ENCODE data around the gene CLASRP. TPM values are rescaled to one million over a fixed set of nuclear protein-coding genes. Genes with fewer than 3 reads are reported as not detected.

CLASRP gene
- total and polyA plus RNA-seq, 2 of the 8 experiments (the other 6 are each of a cell fraction or from before 2014, with no cell fraction given): 22.3 to 71.7 TPM

- Histone ChIP-seq H3K23me2 (ENCODE audit: low read depth, low read length) (no peaks in the 10 kb centered on the region), H3K79me2 (ENCODE audit: control insufficient read depth in 1 of 2, insufficient read depth in 2 of 2, low read length in 2 of 2) (peaks cover 0 to 2% of the 10 kb centered on the region in 2 experiments; a peak in 1 of 4 replicates), H3K4me3 (ENCODE audit: extremely low read depth in 1 of 4, insufficient read depth in 2 of 4, low read depth in 3 of 4, low read length in 4 of 4) (no peak overlapping the region), H4K5ac (ENCODE audit: insufficient read length, low read depth, low read length) (no peak overlapping the region), H3K4ac (replicated peaks; ENCODE audit: insufficient read length, low read depth, low read length) (no peak overlapping the region), H2BK20ac (ENCODE audit: low read length) (no peak overlapping the region), H3K9ac (replicated peaks in 1 of 4; ENCODE audit: extremely low read depth in 1 of 4, low read depth in 3 of 4, low read length in 3 of 4) (no peak overlapping the region), H3K27ac (ENCODE audit: low read depth, low read length) (no peak overlapping the region), H4K8ac (ENCODE audit: extremely low read depth, insufficient read depth, low read length) (no peak overlapping the region), H2BK12ac (ENCODE audit: low read depth, low read length) (no peak overlapping the region), H2BK15ac (ENCODE audit: low read length) (no peak overlapping the region), H2BK5ac (ENCODE audit: low read depth, low read length) (no peak overlapping the region; the same call in 1 of the 2 replicates), H3K9me3 (ENCODE audit: insufficient read depth in 2 of 2, low read depth in 1 of 2, low read length in 1 of 2) (no peaks in the 10 kb centered on the region; a peak in 1 of 4 replicates), H4K20me1 (replicated peaks in 1 of 2; ENCODE audit: control insufficient read depth in 1 of 2, insufficient read depth in 2 of 2, low read length in 2 of 2) (peaks cover 5 to 10% of the 10 kb centered on the region in 2 experiments), H3K23ac (ENCODE audit: insufficient read length) (no peak overlapping the region), H3K79me1 (ENCODE audit: low read depth, low read length) (no peaks in the 10 kb centered on the region), H2AK5ac (ENCODE audit: low read depth, low read length) (no peak overlapping the region), H2AFZ (ENCODE audit: low read length) (no peak overlapping the region), H2BK120ac (replicated peaks; ENCODE audit: low read depth, low read length) (no peak overlapping the region), H3K36me3 (ENCODE audit: control insufficient read depth in 2 of 4, insufficient read depth in 4 of 4, low read length in 3 of 4) (peaks cover 5 to 53% (median 28%) of the 10 kb centered on the region in 4 experiments; a peak in 7 of 8 replicates), H3K4me2 (ENCODE audit: insufficient read depth in 1 of 2, low read depth in 2 of 2, low read length in 2 of 2) (no peak overlapping the region), H3K27me3 (replicated peaks in 1 of 4; ENCODE audit: control insufficient read depth in 3 of 4, extremely low read depth in 1 of 4, insufficient read depth in 3 of 4, low read length in 3 of 4) (no peaks in the 10 kb centered on the region), H3K56ac (replicated peaks; ENCODE audit: insufficient read length, low read depth, low read length) (no peak overlapping the region), H3K4me1 (replicated peaks in 1 of 4; ENCODE audit: control insufficient read depth in 3 of 4, insufficient read depth in 4 of 4, low read length in 3 of 4) (no peaks in the 10 kb centered on the region), H4K91ac (replicated peaks; ENCODE audit: insufficient read length, low read length) (no peak overlapping the region), H3K14ac (ENCODE audit: insufficient read length) (no peak overlapping the region), H3K18ac (ENCODE audit: extremely low read depth, low read length) (no peak overlapping the region)
- CTCF ChIA-PET (ENCODE audit: partially characterized antibody): interaction anchor here (0.8 to 1.5 kb wide), 4 partner anchors 8 to 78 kb away, joined by 3 to 5 read pairs (median 4); no protein-coding TSS in a partner anchor
- DNase-seq (ENCODE audit: low read depth in 1 of 2, low spot score in 2 of 2): no peak
- FAIRE-seq: no peak
- WGBS, 2 experiments (ENCODE audit: extremely low coverage in 1 of 2, insufficient coverage in 1 of 2, insufficient read length in 1 of 2, insufficient replicate concordance in 2 of 2, low coverage in 1 of 2, low lambda C conversion rate in 2 of 2, missing lambda C conversion rate in 1 of 2): 83% methylated on average over 2 of the region's 10 CpGs; no CpG with 5 or more reads in 1 of the 2 experiments
- POLR2A ChIA-PET (ENCODE audit: partially characterized antibody): interaction anchor here (0.8 to 6.9 kb wide), 6 partner anchors 9 to 85 kb away, joined by 3 to 61 read pairs (median 4); partner anchors contain the start of genes GEMIN7 and ZNF296
- TF ChIP-seq RXRA (IDR thresholded peaks at IDR 0.05; ENCODE audit: insufficient read depth, low read depth, low read length): no peak
- TF ChIP-seq TAF7 (optimal IDR thresholded peaks at IDR 0.05; ENCODE audit: borderline replicate concordance, low read depth, low read length): no peak
- TF ChIP-seq CHD1 (IDR thresholded peaks at IDR 0.05; ENCODE audit: low read depth, low read length): no peak
- TF ChIP-seq SP2 (IDR thresholded peaks at IDR 0.05; ENCODE audit: low read length): no peak
- TF ChIP-seq RAD21 (IDR thresholded peaks at IDR 0.05 in 1 of 2, conservative IDR thresholded peaks at IDR 0.05 in 1 of 2; ENCODE audit: low read depth in 2 of 2, low read length in 2 of 2): no peak
- TF ChIP-seq ASH2L (IDR thresholded peaks at IDR 0.05; ENCODE audit: low read length): no peak
- TF ChIP-seq EZH2 (IDR thresholded peaks at IDR 0.05; ENCODE audit: low read depth, low read length, severe bottlenecking): no peak
- TF ChIP-seq NRF1 (IDR thresholded peaks at IDR 0.05; ENCODE audit: low read depth, low read length): no peak
- no peak for TF ChIP-seq SUZ12 (IDR thresholded peaks at IDR 0.05; ENCODE audit: low read length)
- TF ChIP-seq MAX (IDR thresholded peaks at IDR 0.05): no peak
- no peak for TF ChIP-seq EGR1 (IDR thresholded peaks at IDR 0.05; ENCODE audit: borderline replicate concordance, low read depth, low read length)
- no peak for TF ChIP-seq GABPA (IDR thresholded peaks at IDR 0.05; ENCODE audit: borderline replicate concordance, insufficient read depth, low read length)
- TF ChIP-seq CEBPB (IDR thresholded peaks at IDR 0.05; ENCODE audit: low read depth, low read length): no peak
- no peak for TF ChIP-seq HDAC6 (IDR thresholded peaks at IDR 0.05; ENCODE audit: low read depth, low read length)
These were observed 29.2 kb downstream of the CLASRP start for GRCh38 chr19:45068041-45068440.

All from H1 (cell line).